Muscle layer of colon (tissue), 2 donors: ENCODE measurements around the gene USP54.

Experiments
- H3K27ac ChIP-seq: one replicate; pipeline ENCODE4 v1.7.0; 2013; ENCODE audit warnings: low read depth, mild to moderate bottlenecking, low read length, moderate library complexity
- H3K27me3 ChIP-seq, 2 donors: one replicate each; pipeline ENCODE4 v1.7.0; 2013; ENCODE audit warnings: low read length in 2 of 2, mild to moderate bottlenecking in 2 of 2; ENCODE audit not compliant: insufficient read depth in 2 of 2, control insufficient read depth in 1 of 2
- H3K36me3 ChIP-seq: one replicate; pipeline ENCODE4 v1.7.0; 2013; ENCODE audit warnings: mild to moderate bottlenecking, low read length; ENCODE audit not compliant: insufficient read depth
- H3K4me1 ChIP-seq: one replicate; pipeline ENCODE4 v1.7.0; 2013; ENCODE audit warnings: mild to moderate bottlenecking, low read length; ENCODE audit not compliant: insufficient read depth
- H3K4me3 ChIP-seq, 2 donors: one replicate each; pipeline ENCODE4 v1.7.0; 2013; ENCODE audit warnings: low read length in 2 of 2, low read depth in 1 of 2, mild to moderate bottlenecking in 1 of 2, moderate library complexity in 1 of 2
- H3K9ac ChIP-seq: one replicate; pipeline ENCODE4 v1.7.0; 2013; ENCODE audit warnings: low read length
- H3K9me3 ChIP-seq: one replicate; pipeline ENCODE4 v1.7.0; 2013; ENCODE audit warnings: mild to moderate bottlenecking, low read length
- donor health status: abdominal sarcoma.
- donor health status: Adenocarcinoma of cecum.

USP54 gene

GRCh38 chr10:73554721-73555120 lies 36.4 kb downstream of the USP54 start:
- H3K9me3 ChIP-seq: no peaks in the 10 kb centered on the region
- peaks cover 7% of the 10 kb centered on the region for H3K4me1 ChIP-seq
- H3K9ac ChIP-seq: no peak overlapping the region
- no peak overlapping the region for H3K27ac ChIP-seq
- no peaks in the 10 kb centered on the region for H3K36me3 ChIP-seq
- H3K27me3 ChIP-seq: no peaks in the 10 kb centered on the region
- H3K4me3 ChIP-seq: no peak overlapping the region

- H3K27me3 ChIP-seq: no peaks in the 10 kb centered on the region
- no peak overlapping the region for H3K4me3 ChIP-seq
- H3K4me1 ChIP-seq: peaks cover 7% of the 10 kb centered on the region
- H3K36me3 ChIP-seq: no peaks in the 10 kb centered on the region
- no peak overlapping the region for H3K27ac ChIP-seq
- no peaks in the 10 kb centered on the region for H3K9me3 ChIP-seq
- no peak overlapping the region for H3K9ac ChIP-seq
Measured at GRCh38 chr10:73553761-73554160, 37.4 kb downstream of the USP54 start.

- Histone ChIP-seq H3K4me3 (no peak overlapping the region), H3K4me1 (peaks cover 7% of the 10 kb centered on the region), H3K9ac (no peak overlapping the region)
Measured at GRCh38 chr10:73552819-73553715, 38.1 kb downstream of the USP54 start.

GRCh38 chr10:73551515-73551914 lies 39.6 kb downstream of the USP54 start:
- H3K27ac ChIP-seq: no peak overlapping the region
- H3K36me3 ChIP-seq: no peaks in the 10 kb centered on the region

More at GRCh38 chr10:73552819-73553715, 38.1 kb downstream of the USP54 start:
- H3K27ac ChIP-seq: no peak overlapping the region
- no peaks in the 10 kb centered on the region for H3K36me3 ChIP-seq
- H3K9me3 ChIP-seq: no peaks in the 10 kb centered on the region
- H3K27me3 ChIP-seq: no peaks in the 10 kb centered on the region

GRCh38 chr10:73545357-73545756 lies 45.8 kb downstream of the USP54 start:
- Histone ChIP-seq H3K9me3 (no peaks in the 10 kb centered on the region), H3K4me3 (no peak overlapping the region), H3K4me1 (no peaks in the 10 kb centered on the region), H3K36me3 (peaks cover 34% of the 10 kb centered on the region), H3K27me3 (no peaks in the 10 kb centered on the region), H3K9ac (no peak overlapping the region), H3K27ac (no peak overlapping the region)

More at GRCh38 chr10:73551515-73551914, 39.6 kb downstream of the USP54 start:
- Histone ChIP-seq H3K27me3 (no peaks in the 10 kb centered on the region), H3K4me1 (peaks cover 7% of the 10 kb centered on the region), H3K4me3 (no peak overlapping the region), H3K9ac (no peak overlapping the region), H3K9me3 (no peaks in the 10 kb centered on the region)

- Histone ChIP-seq H3K27me3 (no peaks in the 10 kb centered on the region), H3K4me3 (no peak overlapping the region), H3K4me1 (no peaks in the 10 kb centered on the region), H3K9me3 (no peaks in the 10 kb centered on the region), H3K36me3 (peaks cover 54% of the 10 kb centered on the region), H3K27ac (no peak overlapping the region), H3K9ac (no peak overlapping the region)
Measured at GRCh38 chr10:73537709-73538108, 53.4 kb downstream of the USP54 start.

GRCh38 chr10:73537288-73537687 lies 53.9 kb downstream of the USP54 start:
- no peak overlapping the region for H3K9ac ChIP-seq
- H3K9me3 ChIP-seq: no peaks in the 10 kb centered on the region
- H3K4me3 ChIP-seq: no peak overlapping the region
- peaks cover 50% of the 10 kb centered on the region for H3K36me3 ChIP-seq
- H3K27me3 ChIP-seq: no peaks in the 10 kb centered on the region
- H3K4me1 ChIP-seq: no peaks in the 10 kb centered on the region
- H3K27ac ChIP-seq: no peak overlapping the region

GRCh38 chr10:73534857-73535256 lies 56.3 kb downstream of the USP54 start:
- H3K9me3 ChIP-seq: no peaks in the 10 kb centered on the region
- H3K4me3 ChIP-seq: no peak overlapping the region
- H3K36me3 ChIP-seq: peaks cover 39% of the 10 kb centered on the region
- H3K27ac ChIP-seq: no peak overlapping the region
- no peak overlapping the region for H3K9ac ChIP-seq
- no peaks in the 10 kb centered on the region for H3K27me3 ChIP-seq
- H3K4me1 ChIP-seq: no peaks in the 10 kb centered on the region

GRCh38 chr10:73529089-73529832 lies 61.9 kb downstream of the USP54 start:
- Histone ChIP-seq H3K9me3 (no peaks in the 10 kb centered on the region), H3K4me3 (no peak overlapping the region), H3K27ac (no peak overlapping the region), H3K4me1 (no peaks in the 10 kb centered on the region), H3K27me3 (no peaks in the 10 kb centered on the region), H3K9ac (no peak overlapping the region), H3K36me3 (peaks cover 18% of the 10 kb centered on the region)

GRCh38 chr10:73522263-73522662 lies 68.9 kb downstream of the USP54 start:
- Histone ChIP-seq H3K27ac (no peak overlapping the region), H3K4me3 (no peak overlapping the region), H3K9me3 (no peaks in the 10 kb centered on the region), H3K9ac (no peak overlapping the region), H3K27me3 (no peaks in the 10 kb centered on the region), H3K36me3 (peaks cover 50% of the 10 kb centered on the region), H3K4me1 (no peaks in the 10 kb centered on the region)

- Histone ChIP-seq H3K27ac (no peak overlapping the region), H3K9ac (no peak overlapping the region), H3K9me3 (no peaks in the 10 kb centered on the region), H3K27me3 (no peaks in the 10 kb centered on the region), H3K36me3 (peaks cover 62% of the 10 kb centered on the region), H3K4me3 (no peak overlapping the region), H3K4me1 (no peaks in the 10 kb centered on the region)
Measured at GRCh38 chr10:73519336-73519735, 71.8 kb downstream of the USP54 start.
